Endodermal cell (in vitro differentiated cells): Measurements from ENCODE around the gene CHGA. TPM values are rescaled to one million over a fixed set of nuclear protein-coding genes. Genes with fewer than 3 reads are reported as not detected.

Experiments
- DNase-seq: peaks from one replicate; pipeline ENCODE4 v3.0.0-alpha.2; 2017
- H3K27ac ChIP-seq: 2 replicates; pipeline ENCODE4 v1.5.1; 2013; ENCODE audit warnings: mild to moderate bottlenecking, low read depth, low read length, moderate library complexity
- H3K27me3 ChIP-seq: 2 replicates; pipeline ENCODE4 v1.6.1; 2013; ENCODE audit warnings: mild to moderate bottlenecking, low read length, moderate library complexity; ENCODE audit not compliant: insufficient read depth, control insufficient read depth, poor library complexity, severe bottlenecking
- H3K36me3 ChIP-seq: 2 replicates; pipeline ENCODE4 v1.7.0; 2013; ENCODE audit warnings: mild to moderate bottlenecking, low read length, moderate library complexity; ENCODE audit not compliant: control insufficient read depth, insufficient read depth
- H3K4me1 ChIP-seq: one replicate; pipeline ENCODE4 v1.7.0; 2013; ENCODE audit warnings: low read length; ENCODE audit not compliant: control insufficient read depth, insufficient read depth
- H3K4me3 ChIP-seq: 2 replicates; pipeline ENCODE4 v1.5.1; 2013; ENCODE audit warnings: mild to moderate bottlenecking, low read length, moderate library complexity
- H3K9ac ChIP-seq: 2 replicates; pipeline ENCODE4 v1.6.1; 2013; ENCODE audit warnings: mild to moderate bottlenecking, low read length, moderate library complexity; ENCODE audit not compliant: poor library complexity, severe bottlenecking; ENCODE audit errors: extremely low read depth
- H3K9me3 ChIP-seq: 2 replicates; pipeline ENCODE4 v1.6.1; 2013; ENCODE audit warnings: mild to moderate bottlenecking, low read length, moderate library complexity; ENCODE audit not compliant: control insufficient read depth
- H3K27ac Mint-ChIP-seq: 2 replicates; pipeline ENCODE4 v1.8.0; 2020; ENCODE audit warnings: mixed read lengths
- H3K27me3 Mint-ChIP-seq: 2 replicates; pipeline ENCODE4 v1.8.0; 2021; ENCODE audit warnings: mild to moderate bottlenecking, mixed read lengths; ENCODE audit not compliant: insufficient read depth
- H3K36me3 Mint-ChIP-seq: 2 replicates; pipeline ENCODE4 v1.8.0; 2020; ENCODE audit warnings: low read depth, mixed read lengths
- H3K4me1 Mint-ChIP-seq: 2 replicates; pipeline ENCODE4 v1.8.0; 2020; ENCODE audit warnings: mixed read lengths
- H3K4me3 Mint-ChIP-seq: 2 replicates; pipeline ENCODE4 v1.8.0; 2020; ENCODE audit warnings: mild to moderate bottlenecking, moderate library complexity, mixed read lengths
- H3K9me3 Mint-ChIP-seq: 2 replicates; pipeline ENCODE4 v1.8.0; 2020; ENCODE audit warnings: mild to moderate bottlenecking, mixed read lengths
- WGBS, 2 experiments: methylation state at CpG; one replicate each; pipeline versions ENCODE4 v1.1.5 to v1.1.7; 2013; ENCODE audit warnings: missing lambda C conversion rate in 2 of 2, mixed read lengths in 1 of 2; ENCODE audit not compliant: insufficient coverage in 1 of 2, insufficient read length in 1 of 2; 5-methylcytosine and 5-hydroxymethylcytosine counted together
- total RNA-seq, 2 donors: library from RNA; stranded (reverse); fragmentation: NEBNext Ultra II Directional in 1 of 2; extraction: Animal tissue kit (Norgen Biotek cat#: 25700) in 1 of 2; gene quantifications; 2 replicates in 1 of 2; 3 replicates in 1 of 2; pipeline ENCODE4 v1.2.1, GENCODE V29; 2021
- TF ChIP-seq, protein P1 (sequence below): fragments of 200-600 bp; sonication (generic); conservative IDR thresholded peaks from 2 replicates; pipeline ENCODE4 v1.5.0; 2021; ENCODE audit warnings: antibody characterized with exemption, mild to moderate bottlenecking

Gene CHGA
- total RNA-seq, 2 donors from 2014 or later = 4.6 TPM

DNA sequence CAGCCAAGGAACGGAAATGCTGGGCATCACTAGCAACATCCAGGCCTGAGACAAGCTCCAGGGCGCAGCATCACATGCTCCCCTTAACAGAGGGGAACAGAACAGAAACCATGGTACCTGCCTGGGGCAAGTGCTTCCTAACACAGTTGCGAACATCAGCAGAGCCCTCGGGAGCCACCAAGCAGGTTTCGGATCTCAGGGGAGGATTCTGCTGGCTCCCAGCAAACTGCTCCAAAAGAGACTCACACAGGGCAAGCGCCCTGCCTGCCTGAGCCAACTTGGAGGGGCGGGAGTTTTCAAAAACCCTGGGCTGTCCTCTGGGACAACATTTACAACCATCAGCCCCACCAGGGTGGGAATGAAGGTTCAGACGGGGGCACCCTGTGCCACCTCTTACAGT, 19.6 kb downstream of the CHGA start:
- 94 to 95% methylated on average over 2 to 8 of the region's 8 CpGs for WGBS, 2 experiments
- Histone ChIP-seq H3K4me3 (no peak overlapping the region), H3K9ac (no peak overlapping the region), H3K4me1 (no peaks in the 10 kb centered on the region), H3K36me3 (no peaks in the 10 kb centered on the region), H3K9me3 (no peaks in the 10 kb centered on the region), H3K27me3 (no peaks in the 10 kb centered on the region), H3K27ac (no peak overlapping the region)
- Mint-ChIP-seq H3K27me3 (no peaks in the 10 kb centered on the region), H3K9me3 (no peaks in the 10 kb centered on the region), H3K27ac (no peak overlapping the region), H3K36me3 (peaks cover 17% of the 10 kb centered on the region), H3K4me3 (no peak overlapping the region), H3K4me1 (no peaks in the 10 kb centered on the region)
- DNase-seq = no peak
- TF ChIP-seq, protein P1, sequence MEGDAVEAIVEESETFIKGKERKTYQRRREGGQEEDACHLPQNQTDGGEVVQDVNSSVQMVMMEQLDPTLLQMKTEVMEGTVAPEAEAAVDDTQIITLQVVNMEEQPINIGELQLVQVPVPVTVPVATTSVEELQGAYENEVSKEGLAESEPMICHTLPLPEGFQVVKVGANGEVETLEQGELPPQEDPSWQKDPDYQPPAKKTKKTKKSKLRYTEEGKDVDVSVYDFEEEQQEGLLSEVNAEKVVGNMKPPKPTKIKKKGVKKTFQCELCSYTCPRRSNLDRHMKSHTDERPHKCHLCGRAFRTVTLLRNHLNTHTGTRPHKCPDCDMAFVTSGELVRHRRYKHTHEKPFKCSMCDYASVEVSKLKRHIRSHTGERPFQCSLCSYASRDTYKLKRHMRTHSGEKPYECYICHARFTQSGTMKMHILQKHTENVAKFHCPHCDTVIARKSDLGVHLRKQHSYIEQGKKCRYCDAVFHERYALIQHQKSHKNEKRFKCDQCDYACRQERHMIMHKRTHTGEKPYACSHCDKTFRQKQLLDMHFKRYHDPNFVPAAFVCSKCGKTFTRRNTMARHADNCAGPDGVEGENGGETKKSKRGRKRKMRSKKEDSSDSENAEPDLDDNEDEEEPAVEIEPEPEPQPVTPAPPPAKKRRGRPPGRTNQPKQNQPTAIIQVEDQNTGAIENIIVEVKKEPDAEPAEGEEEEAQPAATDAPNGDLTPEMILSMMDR = no peak

DNA sequence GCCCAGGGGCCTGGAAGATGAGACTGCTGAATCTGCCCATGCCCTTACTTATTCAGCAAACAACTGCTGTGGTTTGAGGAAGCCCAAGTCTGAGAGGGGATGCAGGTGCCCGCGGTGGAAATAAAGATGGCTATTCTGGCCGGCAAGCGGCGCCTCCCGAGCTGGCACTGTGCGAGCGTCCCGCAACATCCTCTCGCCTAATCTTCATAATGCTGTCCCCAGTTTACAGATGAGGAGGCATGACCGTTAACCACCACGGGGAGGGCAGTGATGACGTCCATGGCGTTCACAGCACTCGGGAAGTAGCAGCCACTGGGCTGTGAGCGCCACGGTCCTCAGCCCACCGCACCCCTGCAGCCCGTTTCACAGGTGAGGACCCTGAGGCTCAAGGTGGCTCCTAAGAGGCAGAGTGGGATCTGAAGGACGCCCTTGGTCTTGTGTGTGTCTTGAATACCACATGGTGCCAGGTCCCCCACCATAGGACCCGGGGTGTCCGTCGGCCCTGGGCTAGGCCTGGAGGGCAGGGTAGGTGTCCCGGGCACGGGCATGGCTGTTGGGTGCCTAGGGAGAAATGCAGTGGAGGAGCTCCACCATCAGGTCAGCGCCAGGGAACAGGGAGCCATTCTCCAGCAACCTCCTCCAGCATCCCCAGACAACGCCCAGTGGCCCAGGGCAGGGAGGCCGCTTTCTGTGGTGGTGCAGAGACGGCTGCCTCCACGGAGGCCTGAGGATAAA, 20.2 kb downstream of the CHGA start:
- no peak overlapping the region for H3K9ac ChIP-seq
- DNase-seq = no peak
- Mint-ChIP-seq H3K9me3 (no peaks in the 10 kb centered on the region), H3K27me3 (no peaks in the 10 kb centered on the region), H3K4me1 (no peaks in the 10 kb centered on the region), H3K27ac (no peak overlapping the region), H3K4me3 (no peak overlapping the region), H3K36me3 (peaks cover 20% of the 10 kb centered on the region)
- H3K4me3 ChIP-seq = no peak overlapping the region
- H3K27me3 ChIP-seq = no peaks in the 10 kb centered on the region
- no peaks in the 10 kb centered on the region for H3K36me3 ChIP-seq
- WGBS, 2 experiments = 94 to 96% methylated on average over 22 to 30 of the region's 30 CpGs
- no peaks in the 10 kb centered on the region for H3K9me3 ChIP-seq
- H3K4me1 ChIP-seq = no peaks in the 10 kb centered on the region
- H3K27ac ChIP-seq = no peak overlapping the region
- TF ChIP-seq, protein P1 = no peak

DNA sequence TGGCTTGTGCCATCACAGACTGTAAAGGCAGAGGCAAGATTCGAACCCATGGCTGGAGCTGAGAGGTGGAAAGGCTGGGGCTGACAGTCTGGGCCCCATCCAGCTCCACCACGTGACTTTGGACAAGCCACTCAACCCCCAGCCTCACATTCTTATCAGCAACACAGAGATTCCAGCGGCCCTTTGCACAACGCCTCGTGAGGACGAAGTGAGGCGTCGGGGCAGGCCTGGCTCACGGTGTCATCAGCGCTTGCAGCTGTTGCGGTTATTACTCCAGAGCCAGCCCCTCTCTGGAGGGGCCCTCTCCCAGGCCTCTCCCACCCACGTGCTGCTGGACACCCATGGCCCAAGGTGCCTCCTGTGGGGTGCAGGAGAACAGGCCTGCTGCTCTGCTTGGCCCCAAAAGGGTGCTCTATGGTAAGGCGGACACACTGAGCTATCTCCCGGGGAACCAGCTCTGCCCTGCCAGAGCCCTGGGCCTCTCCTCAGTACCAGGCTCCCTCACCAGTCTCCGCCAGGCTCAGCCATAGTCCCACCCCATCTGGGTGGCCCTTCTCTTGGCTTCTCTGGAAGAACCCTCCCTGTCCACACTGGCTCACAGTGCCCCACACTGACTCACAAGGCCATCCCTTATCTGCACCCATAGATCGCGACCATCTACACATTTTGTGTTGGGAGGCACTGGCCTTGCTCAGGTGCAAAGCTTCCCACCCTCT, 21.1 kb downstream of the CHGA start:
- Histone ChIP-seq H3K27me3 (no peaks in the 10 kb centered on the region), H3K27ac (no peak overlapping the region), H3K4me3 (no peak overlapping the region), H3K9me3 (no peaks in the 10 kb centered on the region), H3K4me1 (no peaks in the 10 kb centered on the region), H3K36me3 (no peaks in the 10 kb centered on the region), H3K9ac (no peak overlapping the region)
- WGBS, 2 experiments = 93 to 98% methylated on average over 14 to 17 of the region's 17 CpGs
- H3K4me1 Mint-ChIP-seq = no peaks in the 10 kb centered on the region
- DNase-seq = no peak
- H3K27ac Mint-ChIP-seq = no peak overlapping the region
- H3K9me3 Mint-ChIP-seq = no peaks in the 10 kb centered on the region
- no peak overlapping the region for H3K4me3 Mint-ChIP-seq
- H3K36me3 Mint-ChIP-seq = peaks cover 22% of the 10 kb centered on the region
- H3K27me3 Mint-ChIP-seq = no peaks in the 10 kb centered on the region
- TF ChIP-seq, protein P1 = no peak
